ENCODE measurements around the gene UBTF.

GRCh38 chr17:44249501-44250246, 30.2 kb upstream of the UBTF start:
- TF ChIP-seq PATZ1 (CRISPR knock-in tag; IDR thresholded peaks at IDR 0.05; ENCODE audit: borderline replicate concordance), result no peak
- no peak for TF ChIP-seq PPARA (CRISPR knock-in tag; IDR thresholded peaks at IDR 0.05; ENCODE audit: borderline replicate concordance)
- TF ChIP-seq RARB (CRISPR knock-in tag; IDR thresholded peaks at IDR 0.05), result no peak
- no peak for TF ChIP-seq TSHZ2 (CRISPR knock-in tag; IDR thresholded peaks at IDR 0.05)
- TF ChIP-seq CSDC2 (CRISPR knock-in tag; IDR thresholded peaks at IDR 0.05), result no peak
- TF ChIP-seq ZNF8 (CRISPR knock-in tag; IDR thresholded peaks at IDR 0.05), result no peak
- no peak for TF ChIP-seq ZFP30 (CRISPR knock-in tag; IDR thresholded peaks at IDR 0.05)
- no peak for TF ChIP-seq OSR1 (CRISPR knock-in tag; IDR thresholded peaks at IDR 0.05)
- no peak for TF ChIP-seq CREB5 (CRISPR knock-in tag; IDR thresholded peaks at IDR 0.05; ENCODE audit: low read depth)

Measured in SK-N-SH treated with all-trans-retinoic acid at 6 μM for 48 hours (cell line).